ENCODE measurements around the gene CHTF8.
"Not testable (repeated sequence)": the region's sequence is repeated elsewhere in the genome, so short reads cannot be mapped to it uniquely, and the experiment has no call there.

CHTF8 gene, protein sequence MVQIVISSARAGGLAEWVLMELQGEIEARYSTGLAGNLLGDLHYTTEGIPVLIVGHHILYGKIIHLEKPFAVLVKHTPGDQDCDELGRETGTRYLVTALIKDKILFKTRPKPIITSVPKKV

GRCh38 chr16:69132424-69133252, at the start of gene CHTF8, which contains the start of gene UTP4:
Gene CHTF8, minus strand, starts transcription at chr16:69132588. Its CDS starts 11,130 bp downstream, at chr16:69121458.
Gene UTP4, plus strand, starts transcription at chr16:69132649. Its CDS starts 811 bp downstream, at chr16:69133460.
- peak; percentile 59 for DNase-seq

GRCh38 chr16:69180011-69180338, 47.6 kb upstream of the CHTF8 start:
- no peak for DNase-seq

- no peak for DNase-seq
Measured at GRCh38 chr16:69179328-69180010, 47.1 kb upstream of the CHTF8 start.

- no peak for DNase-seq
Measured at GRCh38 chr16:69176033-69176800, 43.8 kb upstream of the CHTF8 start.

GRCh38 chr16:69171325-69172084, 39.1 kb upstream of the CHTF8 start:
- DNase-seq: no peak

DNA sequence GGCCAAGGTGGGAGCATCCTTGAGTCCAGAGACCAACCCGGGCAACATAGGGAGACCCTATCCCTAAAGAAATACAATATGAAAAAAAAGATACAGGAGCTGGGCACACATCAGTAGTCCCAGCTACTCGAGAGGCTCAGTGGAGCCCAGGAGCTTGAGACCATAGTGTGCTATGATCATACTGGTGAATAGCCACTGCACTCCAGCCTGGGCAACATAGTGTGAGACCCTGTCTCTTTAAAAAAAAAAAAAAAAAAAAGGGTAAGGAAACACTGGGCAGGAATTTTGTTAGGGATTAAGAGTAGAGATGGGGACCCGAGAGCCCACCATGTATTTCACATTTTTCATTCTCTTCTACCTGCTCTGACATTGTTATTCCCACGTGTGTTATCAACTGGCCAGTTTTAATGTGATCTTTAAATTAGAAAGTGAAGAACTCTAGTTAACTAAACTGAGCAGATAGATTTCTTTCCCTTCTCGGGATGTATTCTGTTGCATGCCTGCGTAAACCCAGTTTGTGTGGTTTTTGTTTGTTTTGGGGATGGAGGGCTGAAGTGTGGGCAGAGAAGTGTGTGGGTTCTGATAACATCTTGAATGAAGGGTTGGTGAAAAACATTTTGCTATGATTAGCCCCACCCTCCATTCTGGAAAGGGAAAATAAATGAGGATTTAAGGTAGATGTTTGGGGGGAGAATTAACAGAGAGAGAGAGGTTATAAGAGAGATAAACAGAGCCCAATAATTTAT, 37.4 kb upstream of the CHTF8 start:
- no peak for DNase-seq

DNA sequence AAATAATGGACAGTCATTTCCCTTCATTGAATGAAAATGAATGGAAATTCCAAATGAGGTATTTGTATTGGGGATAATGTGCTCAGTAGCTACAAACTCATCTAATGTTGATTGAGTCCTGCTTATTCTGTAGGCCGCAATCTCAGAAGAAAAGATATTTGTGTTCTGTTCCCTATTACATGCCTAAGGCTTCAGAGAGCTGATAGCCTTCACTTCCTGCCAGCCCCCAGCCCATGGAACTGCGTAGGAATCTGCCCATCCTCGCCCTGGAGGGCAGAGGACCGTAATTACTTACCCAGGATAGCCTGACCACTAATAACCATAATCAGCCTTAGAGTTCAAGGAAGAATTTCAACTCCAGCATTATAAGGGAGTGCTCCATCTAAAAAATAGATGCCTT, 36.7 kb upstream of the CHTF8 start:
- DNase-seq: no peak

- DNase-seq: no peak
Measured at GRCh38 chr16:69166946-69167930, 34.9 kb upstream of the CHTF8 start.

- no peak for DNase-seq
Measured at GRCh38 chr16:69166221-69166833, 33.9 kb upstream of the CHTF8 start.

GRCh38 chr16:69165584-69165983, 33.2 kb upstream of the CHTF8 start:
- no peak for DNase-seq

DNA sequence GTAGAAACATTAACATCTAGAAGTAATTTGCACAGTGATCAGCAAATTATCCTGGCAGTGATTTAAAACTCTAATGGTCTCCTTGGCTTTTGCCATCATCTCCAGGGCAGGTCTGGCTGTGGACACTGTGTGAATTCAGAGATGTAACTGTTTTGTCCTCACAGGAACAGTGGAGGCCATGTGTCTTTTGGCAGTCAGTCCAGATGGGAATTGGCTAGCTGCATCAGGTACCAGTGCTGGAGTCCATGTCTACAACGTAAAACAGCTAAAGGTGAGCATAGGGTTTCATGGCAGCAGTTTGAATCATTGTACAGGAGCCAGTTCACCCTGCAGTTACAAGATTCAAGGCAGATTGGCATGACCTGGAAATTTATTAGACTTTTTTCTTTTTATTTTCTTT, 27.8 kb upstream of the CHTF8 start:
- no peak for DNase-seq

- DNase-seq: no peak
Measured at GRCh38 chr16:69157196-69157595, 24.8 kb upstream of the CHTF8 start.

DNA sequence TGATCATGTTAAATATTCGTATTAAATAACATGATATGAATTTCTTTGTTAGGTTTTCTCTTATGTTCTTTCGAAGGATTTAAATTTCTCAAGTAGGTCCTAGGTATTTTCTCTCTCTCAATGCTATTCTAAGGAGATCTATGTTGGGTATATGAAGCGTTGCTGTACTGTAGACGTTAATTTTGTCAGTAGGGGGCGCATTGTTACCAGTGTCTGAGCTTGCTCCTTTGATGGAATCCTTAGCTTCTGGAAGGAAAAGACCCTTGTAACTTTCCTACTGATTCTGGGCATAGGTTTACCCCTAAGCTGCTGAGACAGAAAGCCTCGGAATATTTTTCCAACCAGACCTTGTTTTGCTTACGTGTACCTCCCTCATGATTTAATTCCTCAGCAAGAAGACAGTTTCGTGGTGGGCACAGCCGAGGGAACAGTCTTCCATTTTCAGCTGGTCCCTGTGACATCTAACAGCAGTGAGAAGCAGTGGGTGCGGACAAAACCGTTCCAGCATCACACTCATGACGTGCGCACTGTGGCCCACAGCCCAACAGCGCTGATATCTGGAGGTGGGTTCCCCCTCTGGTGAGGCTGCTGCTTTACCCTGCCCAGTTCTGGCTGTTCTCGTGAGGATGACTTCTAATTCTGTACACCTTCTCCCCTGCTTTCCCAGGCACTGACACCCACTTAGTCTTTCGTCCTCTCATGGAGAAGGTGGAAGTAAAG, 17.9 kb upstream of the CHTF8 start:
- no peak for DNase-seq

GRCh38 chr16:69149621-69150020, 17.2 kb upstream of the CHTF8 start:
- DNase-seq: not testable (repeated sequence)

- no peak for DNase-seq
Measured at GRCh38 chr16:69145658-69146057, 13.3 kb upstream of the CHTF8 start.

GRCh38 chr16:69143116-69143515, 10.7 kb upstream of the CHTF8 start:
- no peak for DNase-seq

GRCh38 chr16:69141936-69142335, 9.5 kb upstream of the CHTF8 start:
- no peak for DNase-seq

- DNase-seq: no peak
Measured at GRCh38 chr16:69141014-69141413, 8.6 kb upstream of the CHTF8 start.

DNA sequence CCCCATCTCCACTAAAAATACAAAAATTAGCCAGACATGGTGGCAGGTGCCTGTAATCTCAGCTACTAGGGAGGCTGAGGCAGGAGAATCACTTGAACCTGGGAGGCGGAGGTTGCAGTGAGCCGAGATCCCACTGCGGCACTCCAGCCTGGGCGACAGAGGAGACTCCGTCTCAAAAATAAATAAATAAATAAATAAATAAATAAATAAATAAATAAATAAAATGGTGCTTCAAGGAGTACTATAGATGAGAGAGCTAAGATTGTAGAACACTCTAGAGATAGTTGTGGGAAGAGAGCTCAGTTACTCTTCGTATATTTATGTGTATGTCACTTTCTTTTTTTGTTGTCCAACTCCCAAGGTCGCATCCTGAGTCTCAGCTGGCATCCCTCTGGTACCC, 7.1 kb upstream of the CHTF8 start:
- DNase-seq: not testable (repeated sequence)

Measured in NK-92 treated with Interleukin-12 subunit alpha and Interleukin-12 subunit beta, amount 100 ng/mL, for 24 hours (cell line).